ENCODE results near the gene VCP. TPM values are rescaled to one million over a fixed set of nuclear protein-coding genes. Genes with fewer than 3 reads are reported as not detected.

VCP gene
- polyA plus RNA-seq, 1 donor (not counting 4 experiments of a cell fraction or from before 2014, with no cell fraction given): 414 TPM

DNA sequence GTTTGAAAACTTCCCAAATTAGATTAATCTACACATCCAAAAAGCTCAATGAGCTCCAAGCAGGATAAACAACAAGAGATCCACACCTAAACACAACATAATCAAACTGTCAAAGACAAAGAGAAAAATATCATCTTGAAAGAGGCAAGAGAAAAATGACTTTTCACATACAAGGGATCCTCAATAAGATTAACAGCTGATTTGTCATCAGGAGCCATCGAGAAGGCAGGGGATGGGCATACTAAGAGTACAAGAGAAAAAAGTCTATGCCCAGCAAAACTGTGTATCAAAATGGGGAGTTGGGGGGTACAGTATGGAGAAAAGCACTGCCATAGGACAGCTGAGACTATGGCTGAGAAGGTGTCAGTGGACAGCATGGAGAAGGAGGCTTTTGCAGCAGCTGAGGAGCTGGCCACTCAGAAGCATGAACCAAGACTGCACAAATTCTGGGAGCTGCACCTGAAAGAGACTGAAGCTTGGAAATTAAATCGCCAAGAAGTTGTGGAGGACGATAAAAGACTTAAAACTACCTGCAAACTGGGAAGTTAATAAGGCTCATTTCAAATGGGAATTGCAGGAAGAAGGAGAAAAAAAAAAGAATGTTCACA, 62.0 kb downstream of the VCP start:
- Histone ChIP-seq H3K36me3 (ENCODE audit: control insufficient read depth in 2 of 2, extremely low read depth in 1 of 2, insufficient read depth in 2 of 2, low read length in 2 of 2) (peaks cover 0 to 3% of the 10 kb centered on the region in 2 experiments), H3K27me3 (ENCODE audit: control insufficient read depth, extremely low read depth, insufficient read depth, low read length) (no peaks in the 10 kb centered on the region), H2AFZ (ENCODE audit: control insufficient read depth, low read length) (no peak overlapping the region), H4K20me1 (ENCODE audit: control insufficient read depth, extremely low read depth, insufficient read depth, low read length) (no peaks in the 10 kb centered on the region), H3K9me3 (ENCODE audit: control insufficient read depth, low read depth, low read length) (peaks cover 1% of the 10 kb centered on the region), H3K4me2 (ENCODE audit: control insufficient read depth, extremely low read depth, insufficient read depth, low read depth, low read length) (no peak overlapping the region), H3K9ac (ENCODE audit: control insufficient read depth, extremely low read depth, insufficient read depth, low read length) (no peak overlapping the region), H3K79me2 (ENCODE audit: control insufficient read depth, insufficient read depth, low read length) (no peaks in the 10 kb centered on the region), H3K27ac (ENCODE audit: control insufficient read depth, insufficient read depth, low read length) (no peak overlapping the region), H3K4me1 (ENCODE audit: control insufficient read depth, extremely low read depth, insufficient read depth, low read length) (no peaks in the 10 kb centered on the region), H3K4me3 (ENCODE audit: control insufficient read depth in 2 of 3, extremely low read depth in 1 of 3, insufficient read depth in 2 of 3, low read depth in 1 of 3, low read length in 3 of 3) (no peak overlapping the region), H3K9me1 (ENCODE audit: control insufficient read depth, extremely low read depth, insufficient read depth, low read length) (no peaks in the 10 kb centered on the region)
- no peak for DNase-seq (ENCODE audit: low read depth, low spot score)
- no peak for FAIRE-seq
- TF ChIP-seq, protein P1, sequence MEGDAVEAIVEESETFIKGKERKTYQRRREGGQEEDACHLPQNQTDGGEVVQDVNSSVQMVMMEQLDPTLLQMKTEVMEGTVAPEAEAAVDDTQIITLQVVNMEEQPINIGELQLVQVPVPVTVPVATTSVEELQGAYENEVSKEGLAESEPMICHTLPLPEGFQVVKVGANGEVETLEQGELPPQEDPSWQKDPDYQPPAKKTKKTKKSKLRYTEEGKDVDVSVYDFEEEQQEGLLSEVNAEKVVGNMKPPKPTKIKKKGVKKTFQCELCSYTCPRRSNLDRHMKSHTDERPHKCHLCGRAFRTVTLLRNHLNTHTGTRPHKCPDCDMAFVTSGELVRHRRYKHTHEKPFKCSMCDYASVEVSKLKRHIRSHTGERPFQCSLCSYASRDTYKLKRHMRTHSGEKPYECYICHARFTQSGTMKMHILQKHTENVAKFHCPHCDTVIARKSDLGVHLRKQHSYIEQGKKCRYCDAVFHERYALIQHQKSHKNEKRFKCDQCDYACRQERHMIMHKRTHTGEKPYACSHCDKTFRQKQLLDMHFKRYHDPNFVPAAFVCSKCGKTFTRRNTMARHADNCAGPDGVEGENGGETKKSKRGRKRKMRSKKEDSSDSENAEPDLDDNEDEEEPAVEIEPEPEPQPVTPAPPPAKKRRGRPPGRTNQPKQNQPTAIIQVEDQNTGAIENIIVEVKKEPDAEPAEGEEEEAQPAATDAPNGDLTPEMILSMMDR (optimal IDR thresholded peaks at IDR 0.05 in 1 of 3, IDR thresholded peaks at IDR 0.05 in 1 of 3, conservative IDR thresholded peaks at IDR 0.05 in 1 of 3; ENCODE audit: extremely low read depth in 1 of 3, insufficient read depth in 2 of 3, low read length in 3 of 3): no peak
- TF ChIP-seq EZH2 (IDR thresholded peaks at IDR 0.05; ENCODE audit: low read length): no peak
- dilution Hi-C loops (cut with MboI; ENCODE audit: extremely low pct_ligation_motif_present, low sequenced_read_pairs): no loop called here

Small RNA genes lying within 50 kb of the gene (small RNA-seq; reads per million reads assigned to genes)
- 0 reads per million in 3 experiments for gene RN7SL338P (ENCODE audit: insufficient read length in 3 of 3, low read depth in 3 of 3, low replicate concordance in 1 of 3)

Other genes with a start within 250 kb of the VCP start
- 0.04 to 0.09 TPM (median 0.04 TPM) in 3 replicates for gene PHF24, start 114.3 kb downstream of the VCP start, polyA plus RNA-seq
- 2.4 to 3.9 TPM (median 2.7 TPM) in 3 replicates for gene DNAJB5, start 82.9 kb downstream of the VCP start, polyA plus RNA-seq
- 9.4 to 14.6 TPM (median 14.5 TPM) in 3 replicates for gene FANCG, start 7.3 kb upstream of the VCP start, polyA plus RNA-seq
- 18.6 to 27.0 TPM (median 20.7 TPM) in 3 replicates for gene PIGO, start 24.0 kb upstream of the VCP start, polyA plus RNA-seq
- 149 to 174 TPM (median 154 TPM) in 3 replicates for gene STOML2, start 30.5 kb upstream of the VCP start, polyA plus RNA-seq
- gene ATOSB, start 43.2 kb upstream of the VCP start, polyA plus RNA-seq: 32.7 to 51.3 TPM (median 39.4 TPM) in 3 replicates
- gene UNC13B, start 89.4 kb upstream of the VCP start, polyA plus RNA-seq: 9.3 to 10.9 TPM (median 9.8 TPM) in 3 replicates